GM12873 (cell line): ENCODE data around the gene ERBB4.
A peak's percentile ranks its signal among the peaks of the same experiment; 100 is the strongest.

Source experiments
- CTCF ChIP-seq: IDR thresholded peaks from 2 replicates; pipeline ENCODE4 v1.5.1; 2012; ENCODE audit warnings: low read depth, mild to moderate bottlenecking, moderate library complexity, low read length, control low read depth; ENCODE audit not compliant: insufficient read depth; ENCODE audit errors: missing control alignments

ERBB4 gene

GRCh38 chr2:211745295-211746097 is 793.1 kb downstream of the ERBB4 start:
- TF ChIP-seq CTCF: peak; percentile 88

- TF ChIP-seq CTCF: no peak
Measured at GRCh38 chr2:211744379-211744778, 794.2 kb downstream of the ERBB4 start.

- no peak for TF ChIP-seq CTCF
Measured at GRCh38 chr2:211741966-211742365, 796.6 kb downstream of the ERBB4 start.

GRCh38 chr2:211737282-211737681 is 801.3 kb downstream of the ERBB4 start:
- TF ChIP-seq CTCF: no peak

GRCh38 chr2:211730215-211730614 is 808.4 kb downstream of the ERBB4 start:
- TF ChIP-seq CTCF: no peak

GRCh38 chr2:211729433-211729832 is 809.2 kb downstream of the ERBB4 start:
- no peak for TF ChIP-seq CTCF

GRCh38 chr2:211724933-211725332 is 813.7 kb downstream of the ERBB4 start:
- no peak for TF ChIP-seq CTCF
